Transverse colon (tissue), 4 donors: ENCODE measurements around the gene GABBR2. TPM values are rescaled to one million over a fixed set of nuclear protein-coding genes. Genes with fewer than 3 reads are reported as not detected.

ENCODE experiments used
- DNase-seq: peaks from one replicate; pipeline ENCODE4 v3.0.0-alpha.2; 2019
- H3K27ac ChIP-seq, 4 donors: fragments of 200-600 bp; sonication (generic); 2 replicates each; pipeline ENCODE4 v1.5.1; 2016 to 2018; ENCODE audit warnings: inconsistent platforms in 4 of 4
- H3K27me3 ChIP-seq: fragments of 200-600 bp; sonication (generic); 2 replicates; pipeline ENCODE4 v1.5.1; 2017; ENCODE audit warnings: inconsistent platforms
- H3K36me3 ChIP-seq, 4 donors: fragments of 200-600 bp; sonication (generic); 2 replicates each; pipeline ENCODE4 v1.5.1; 2017 to 2019; ENCODE audit warnings: inconsistent platforms in 4 of 4
- H3K4me1 ChIP-seq, 4 donors: fragments of 200-600 bp; sonication (generic); 2 replicates each; pipeline ENCODE4 v1.5.1; 2017 to 2020; ENCODE audit warnings: inconsistent platforms in 4 of 4
- H3K4me3 ChIP-seq, 4 donors: fragments of 200-600 bp; sonication (generic); 1 replicate in 1 of 4; 2 replicates in 3 of 4; pipeline versions ENCODE4 v1.5.1 to v1.6.1; 2017 to 2019; ENCODE audit warnings: inconsistent platforms in 4 of 4
- H3K9me3 ChIP-seq, 2 donors: fragments of 200-600 bp; sonication (generic); 2 replicates each; pipeline ENCODE4 v1.5.1; 2017 to 2019; ENCODE audit warnings: inconsistent platforms in 2 of 2
- EP300 ChIP-seq: sonication (generic); formaldehyde crosslinking; IDR thresholded peaks from one replicate; pipeline ENCODE4 v1.6.1; 2017; ENCODE audit warnings: antibody characterized with exemption, low read depth
- POLR2A ChIP-seq: fragments of 450-650 bp; IDR thresholded peaks from one replicate; pipeline ENCODE4 v1.6.1; 2016; ENCODE audit warnings: antibody characterized with exemption, mild to moderate bottlenecking, moderate library complexity
- POLR2AphosphoS5 ChIP-seq, 3 donors: sonication (generic); formaldehyde crosslinking; IDR thresholded peaks; one replicate each; pipeline ENCODE4 v1.6.1; 2016; ENCODE audit warnings: antibody characterized with exemption in 3 of 3
- WGBS, 2 donors: methylation state at CpG; one replicate each; pipeline ENCODE4 v1.1.5; 2018; ENCODE audit warnings: low coverage in 1 of 2; 5-methylcytosine and 5-hydroxymethylcytosine counted together
- in situ Hi-C, 4 donors: fragments of 200-750 bp; cut with MboI; loops; one replicate each; pipeline versions ENCODE4 v1.15.0 to v1.15.1; 2017; ENCODE audit warnings: low sequenced_read_pairs in 3 of 4, low pct_ligation_motif_present in 1 of 4, low pct_unique_long_range_greater_than_20kb in 1 of 4
- intact Hi-C: fragments of 100-400 bp; cut with DNase I; formaldehyde crosslinking; loops from one replicate; pipeline ENCODE4 v1.15.1; 2023; ENCODE audit warnings: low total_unique reads
- total RNA-seq, 4 donors: library from RNA; depleted of rRNA; stranded (reverse); fragments of >200 nt; gene quantifications; one replicate each; pipeline ENCODE4 v1.1.0, GENCODE V29; 2016
- TF ChIP-seq, protein P1 (sequence below), 5 experiments: fragments of 200-600 bp in 3 of 5; fragments of 450-650 bp in 2 of 5; sonication (generic) in 3 of 5; IDR thresholded peaks; 1 replicate in 2 of 5; 2 replicates in 3 of 5; pipeline ENCODE4 v1.5.1; 2016 to 2017; ENCODE audit warnings: antibody characterized with exemption in 5 of 5, inconsistent platforms in 3 of 5, mild to moderate bottlenecking in 2 of 5, moderate library complexity in 1 of 5

GABBR2 gene
- total RNA-seq, 4 donors from 2014 or later = not detected

DNA sequence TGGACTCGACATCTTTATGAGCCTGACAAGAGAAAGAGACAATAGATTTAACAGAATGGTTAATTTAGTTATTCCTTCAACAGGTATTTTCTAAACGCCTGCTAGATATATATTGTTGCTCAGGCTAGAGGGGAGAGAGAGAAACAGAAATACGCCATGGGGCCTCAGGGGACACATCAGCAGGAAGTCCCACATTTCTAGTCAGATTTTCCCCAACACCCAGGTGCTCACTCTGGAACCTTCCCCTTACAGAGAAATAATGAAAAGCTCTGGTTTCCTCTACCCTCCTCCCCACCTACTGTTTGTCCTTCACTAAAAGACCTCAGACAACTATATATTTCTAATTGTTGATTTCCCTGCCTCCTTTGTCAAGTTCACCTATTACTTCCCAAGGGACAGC is 323.0 kb downstream of the GABBR2 start:
- TF ChIP-seq POLR2A (no peak), EP300 (no peak), POLR2AphosphoS5 (IDR thresholded peaks at IDR 0.05) (no peak)
- TF ChIP-seq, protein P1, sequence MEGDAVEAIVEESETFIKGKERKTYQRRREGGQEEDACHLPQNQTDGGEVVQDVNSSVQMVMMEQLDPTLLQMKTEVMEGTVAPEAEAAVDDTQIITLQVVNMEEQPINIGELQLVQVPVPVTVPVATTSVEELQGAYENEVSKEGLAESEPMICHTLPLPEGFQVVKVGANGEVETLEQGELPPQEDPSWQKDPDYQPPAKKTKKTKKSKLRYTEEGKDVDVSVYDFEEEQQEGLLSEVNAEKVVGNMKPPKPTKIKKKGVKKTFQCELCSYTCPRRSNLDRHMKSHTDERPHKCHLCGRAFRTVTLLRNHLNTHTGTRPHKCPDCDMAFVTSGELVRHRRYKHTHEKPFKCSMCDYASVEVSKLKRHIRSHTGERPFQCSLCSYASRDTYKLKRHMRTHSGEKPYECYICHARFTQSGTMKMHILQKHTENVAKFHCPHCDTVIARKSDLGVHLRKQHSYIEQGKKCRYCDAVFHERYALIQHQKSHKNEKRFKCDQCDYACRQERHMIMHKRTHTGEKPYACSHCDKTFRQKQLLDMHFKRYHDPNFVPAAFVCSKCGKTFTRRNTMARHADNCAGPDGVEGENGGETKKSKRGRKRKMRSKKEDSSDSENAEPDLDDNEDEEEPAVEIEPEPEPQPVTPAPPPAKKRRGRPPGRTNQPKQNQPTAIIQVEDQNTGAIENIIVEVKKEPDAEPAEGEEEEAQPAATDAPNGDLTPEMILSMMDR (IDR thresholded peaks at IDR 0.05) = no peak
- H3K27me3 ChIP-seq = no peaks in the 10 kb centered on the region
- H3K36me3 ChIP-seq = no peaks in the 10 kb centered on the region
- no peak for DNase-seq
- H3K4me1 ChIP-seq = no peaks in the 10 kb centered on the region
- intact Hi-C loops (no loop called here), in situ Hi-C loops (no loop called here)
- no peak overlapping the region for H3K4me3 ChIP-seq
- H3K9me3 ChIP-seq = no peaks in the 10 kb centered on the region
- WGBS, 2 donors = 83% methylated on average over 2 to 3 of the region's 3 CpGs
- no peak overlapping the region for H3K27ac ChIP-seq

DNA sequence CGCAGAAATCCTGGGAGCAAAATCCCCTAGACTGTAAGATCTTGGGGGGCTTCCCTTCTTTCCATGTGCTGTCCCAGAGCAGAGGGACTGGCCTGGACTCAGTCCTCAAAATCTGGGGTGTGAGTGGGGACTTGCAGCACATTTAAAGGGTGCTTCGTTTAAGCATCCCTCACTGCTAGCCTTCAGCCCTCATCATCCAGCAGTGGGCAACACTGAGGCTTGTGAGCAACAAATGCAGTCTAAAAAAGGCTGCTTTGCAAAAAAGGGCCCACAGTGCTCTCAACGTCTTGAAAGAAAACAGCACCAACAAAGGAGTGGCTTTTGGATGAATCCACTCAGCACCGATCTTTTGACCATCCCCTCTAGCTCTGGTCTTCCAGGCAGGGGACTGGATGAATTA is 325.0 kb downstream of the GABBR2 start:
- no peak overlapping the region for H3K4me3 ChIP-seq
- intact Hi-C loops (no loop called here), in situ Hi-C loops (no loop called here)
- no peak for DNase-seq
- H3K36me3 ChIP-seq = no peaks in the 10 kb centered on the region
- no peak overlapping the region for H3K27ac ChIP-seq
- H3K9me3 ChIP-seq = no peaks in the 10 kb centered on the region
- 67 to 69% methylated on average over 1 to 4 of the region's 4 CpGs for WGBS, 2 donors
- H3K27me3 ChIP-seq = no peaks in the 10 kb centered on the region
- TF ChIP-seq POLR2AphosphoS5 (IDR thresholded peaks at IDR 0.05) (no peak), POLR2A (no peak), EP300 (no peak)
- TF ChIP-seq, protein P1 (IDR thresholded peaks at IDR 0.05) = no peak
- H3K4me1 ChIP-seq = no peaks in the 10 kb centered on the region

DNA sequence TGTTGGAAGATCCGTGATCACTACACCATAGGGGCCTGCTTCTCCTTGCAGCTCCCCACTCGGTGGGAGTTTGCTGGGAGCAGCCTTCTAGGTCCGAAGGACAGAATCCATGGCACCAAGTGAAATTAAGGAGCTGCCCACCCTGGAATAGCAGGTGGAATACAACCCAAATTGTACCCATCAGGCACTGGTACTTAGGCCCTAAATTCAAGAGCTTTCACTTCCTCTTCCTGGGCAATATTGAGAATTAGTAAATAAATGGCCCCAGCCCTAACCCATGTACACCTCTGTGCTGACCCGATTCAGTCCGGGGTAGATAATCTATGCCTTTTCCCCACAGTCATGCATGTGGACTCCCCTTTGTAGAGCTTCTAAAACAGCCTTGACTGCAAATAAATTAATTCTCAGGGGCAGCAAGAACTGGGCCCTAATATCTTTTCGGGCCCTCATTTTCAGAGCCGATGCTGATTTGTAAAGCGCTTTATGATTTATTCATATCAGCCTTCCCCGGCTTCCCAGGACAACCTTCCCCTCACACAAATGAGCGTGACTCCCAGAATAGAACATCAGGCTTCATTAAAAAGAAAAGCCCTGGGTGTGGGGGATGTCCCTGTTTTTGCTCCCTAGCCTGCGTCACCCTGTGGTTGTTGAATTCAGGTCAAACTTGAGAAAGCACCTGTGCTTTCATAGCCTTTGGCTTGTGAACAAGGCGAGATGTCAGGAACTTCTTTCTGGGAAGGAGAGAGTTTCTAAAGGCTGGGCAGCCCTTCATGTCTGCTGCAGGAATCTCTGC is 327.2 kb downstream of the GABBR2 start:
- H3K4me3 ChIP-seq = no peak overlapping the region
- in situ Hi-C loops = no loop called here
- no peaks in the 10 kb centered on the region for H3K4me1 ChIP-seq
- no peaks in the 10 kb centered on the region for H3K9me3 ChIP-seq
- WGBS, 2 donors = 80 to 87% methylated on average over 1 to 12 of the region's 12 CpGs
- TF ChIP-seq POLR2A (no peak), POLR2AphosphoS5 (IDR thresholded peaks at IDR 0.05) (no peak), EP300 (no peak)
- TF ChIP-seq, protein P1 (IDR thresholded peaks at IDR 0.05) = no peak
- no peak for DNase-seq
- H3K27ac ChIP-seq = no peak overlapping the region
- no peaks in the 10 kb centered on the region for H3K27me3 ChIP-seq
- intact Hi-C loops = no loop called here
- no peaks in the 10 kb centered on the region for H3K36me3 ChIP-seq

DNA sequence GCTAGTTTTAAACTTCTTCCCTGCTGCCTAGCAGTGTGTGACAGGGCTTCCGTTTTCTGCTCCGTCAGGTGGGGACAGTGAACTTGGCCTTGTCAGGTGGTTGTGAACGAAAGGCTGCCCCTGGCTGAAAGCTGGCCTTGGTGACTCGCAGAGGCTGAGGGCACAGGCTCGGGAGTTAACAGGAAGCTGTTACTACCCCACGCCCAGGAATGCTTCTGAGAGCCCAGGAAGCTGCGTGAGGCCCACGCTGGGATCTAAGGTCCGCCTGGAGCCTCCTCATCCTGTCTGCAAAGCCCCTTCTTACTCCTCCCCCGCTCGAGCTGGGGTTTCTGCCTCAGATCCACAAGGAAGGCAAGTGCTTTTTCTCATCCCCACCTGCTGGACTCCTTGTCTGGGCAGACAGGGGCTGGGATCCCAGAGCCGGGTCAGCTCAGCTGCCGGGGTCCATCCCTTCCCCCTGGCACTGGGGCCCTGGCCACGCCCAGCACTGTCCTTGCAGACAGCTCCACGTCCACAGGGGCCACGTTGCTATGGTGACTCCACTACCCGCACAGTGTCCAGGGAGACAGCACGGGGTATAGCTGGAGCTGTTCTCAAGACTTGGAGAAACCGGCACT is 328.6 kb downstream of the GABBR2 start:
- DNase-seq = no peak
- Histone ChIP-seq H3K27ac (no peak overlapping the region), H3K4me3 (no peak overlapping the region), H3K36me3 (no peaks in the 10 kb centered on the region), H3K9me3 (no peaks in the 10 kb centered on the region), H3K27me3 (no peaks in the 10 kb centered on the region), H3K4me1 (no peaks in the 10 kb centered on the region)
- intact Hi-C loops (no loop called here), in situ Hi-C loops (no loop called here)
- WGBS, 2 donors = 25 to 46% methylated on average over 3 to 18 of the region's 19 CpGs
- TF ChIP-seq, protein P1 (IDR thresholded peaks at IDR 0.05) = no peak
- TF ChIP-seq POLR2AphosphoS5 (IDR thresholded peaks at IDR 0.05) (no peak), EP300 (no peak), POLR2A (no peak)
